GM21737 (cell line): ENCODE data around the gene SLC41A1.
"Not testable (repeated sequence)": the region's sequence is repeated elsewhere in the genome, so short reads cannot be mapped to it uniquely, and the experiment has no call there.

ENCODE experiments used
- ATAC-seq: cut with Tn5 transposase; IDR thresholded peaks from one replicate; pipeline ENCODE4 v1.9.1; 2021; ENCODE audit warnings: mild to moderate bottlenecking, moderate library complexity; ENCODE audit not compliant: unreplicated experiment

Gene SLC41A1

GRCh38 chr1:205823260-205823659 is 10.3 kb upstream of the SLC41A1 start:
- not testable (repeated sequence) for ATAC-seq

GRCh38 chr1:205822397-205822796 is 9.4 kb upstream of the SLC41A1 start:
- ATAC-seq: no peak

- no peak for ATAC-seq
Measured at GRCh38 chr1:205817988-205818387, 5.0 kb upstream of the SLC41A1 start.

GRCh38 chr1:205817364-205817763 is 4.4 kb upstream of the SLC41A1 start:
- no peak for ATAC-seq

- ATAC-seq: no peak
Measured at GRCh38 chr1:205813755-205814058, 709 bp upstream of the SLC41A1 start.

- ATAC-seq: no peak
Measured at GRCh38 chr1:205812271-205812877, 624 bp downstream of the SLC41A1 start.

GRCh38 chr1:205811660-205812059 is 1.3 kb downstream of the SLC41A1 start:
- no peak for ATAC-seq

- ATAC-seq: no peak
Measured at GRCh38 chr1:205810448-205811157, 2.4 kb downstream of the SLC41A1 start.

- ATAC-seq: no peak
Measured at GRCh38 chr1:205809942-205810345, 3.1 kb downstream of the SLC41A1 start.

- ATAC-seq: no peak
Measured at GRCh38 chr1:205809469-205809868, 3.5 kb downstream of the SLC41A1 start.

- no peak for ATAC-seq
Measured at GRCh38 chr1:205805082-205805711, 7.8 kb downstream of the SLC41A1 start.

GRCh38 chr1:205804605-205805004 is 8.4 kb downstream of the SLC41A1 start:
- ATAC-seq: no peak

GRCh38 chr1:205803986-205804385 is 9.0 kb downstream of the SLC41A1 start:
- no peak for ATAC-seq

- no peak for ATAC-seq
Measured at GRCh38 chr1:205802060-205802459, 10.9 kb downstream of the SLC41A1 start.

GRCh38 chr1:205800981-205801703 is 11.9 kb downstream of the SLC41A1 start:
- no peak for ATAC-seq

GRCh38 chr1:205800427-205800826 is 12.6 kb downstream of the SLC41A1 start:
- no peak for ATAC-seq

- ATAC-seq: no peak
Measured at GRCh38 chr1:205798577-205798976, 14.4 kb downstream of the SLC41A1 start.

GRCh38 chr1:205797168-205797567 is 15.8 kb downstream of the SLC41A1 start:
- no peak for ATAC-seq

GRCh38 chr1:205794011-205794730 is 18.8 kb downstream of the SLC41A1 start:
- ATAC-seq: no peak

- no peak for ATAC-seq
Measured at GRCh38 chr1:205792961-205793673, 19.9 kb downstream of the SLC41A1 start.
